HG03442 (cell line): Measurements from ENCODE around the gene TTLL10.

Experiments
- ATAC-seq: cut with Tn5 transposase; IDR thresholded peaks from one replicate; pipeline ENCODE4 v1.9.1; 2021; ENCODE audit warnings: mild to moderate bottlenecking, moderate library complexity; ENCODE audit not compliant: unreplicated experiment

TTLL10 gene

DNA sequence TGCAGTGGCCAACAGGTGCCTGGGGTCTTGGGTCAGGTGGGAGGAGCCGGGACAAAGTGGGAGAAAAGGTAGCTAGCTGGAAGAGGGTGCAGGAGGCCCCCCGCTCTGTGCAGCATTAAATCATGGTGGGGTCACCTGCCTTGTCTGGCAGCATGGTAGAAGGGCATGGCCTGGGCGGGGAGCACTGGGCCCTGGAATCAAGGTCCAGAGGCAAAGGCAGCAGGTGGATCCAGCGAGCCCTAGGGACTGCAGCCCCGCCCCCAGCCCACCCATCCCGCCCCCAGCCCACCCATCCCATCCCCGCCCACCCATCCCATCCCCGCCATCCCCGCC lies 16.7 kb upstream of the TTLL10 start:
- no peak for ATAC-seq

DNA sequence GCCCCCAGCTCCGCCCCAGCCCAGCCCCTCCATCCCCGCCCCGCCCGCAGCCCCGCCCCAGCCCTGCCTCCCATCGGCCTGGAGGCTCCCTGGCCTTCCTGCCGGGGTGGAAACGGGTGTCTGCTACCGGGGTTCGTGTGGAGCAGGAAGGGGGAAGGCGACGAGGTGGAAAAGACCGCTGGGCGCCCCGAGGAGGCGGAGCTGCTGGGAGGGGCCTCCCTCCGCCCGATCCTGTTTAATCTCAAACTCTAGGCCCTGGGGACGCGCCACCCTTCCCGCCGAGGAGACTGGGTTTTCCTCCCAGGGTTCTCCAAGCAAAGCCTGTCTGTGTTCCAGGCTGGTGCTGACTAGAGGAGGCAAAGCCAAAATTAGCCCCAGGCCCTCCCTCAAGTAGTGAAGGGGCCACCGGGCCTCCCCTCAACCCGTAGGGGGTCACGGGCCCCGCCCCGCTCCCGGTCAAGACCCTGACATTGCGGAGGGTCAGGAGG lies 16.2 kb upstream of the TTLL10 start:
- no peak for ATAC-seq

DNA sequence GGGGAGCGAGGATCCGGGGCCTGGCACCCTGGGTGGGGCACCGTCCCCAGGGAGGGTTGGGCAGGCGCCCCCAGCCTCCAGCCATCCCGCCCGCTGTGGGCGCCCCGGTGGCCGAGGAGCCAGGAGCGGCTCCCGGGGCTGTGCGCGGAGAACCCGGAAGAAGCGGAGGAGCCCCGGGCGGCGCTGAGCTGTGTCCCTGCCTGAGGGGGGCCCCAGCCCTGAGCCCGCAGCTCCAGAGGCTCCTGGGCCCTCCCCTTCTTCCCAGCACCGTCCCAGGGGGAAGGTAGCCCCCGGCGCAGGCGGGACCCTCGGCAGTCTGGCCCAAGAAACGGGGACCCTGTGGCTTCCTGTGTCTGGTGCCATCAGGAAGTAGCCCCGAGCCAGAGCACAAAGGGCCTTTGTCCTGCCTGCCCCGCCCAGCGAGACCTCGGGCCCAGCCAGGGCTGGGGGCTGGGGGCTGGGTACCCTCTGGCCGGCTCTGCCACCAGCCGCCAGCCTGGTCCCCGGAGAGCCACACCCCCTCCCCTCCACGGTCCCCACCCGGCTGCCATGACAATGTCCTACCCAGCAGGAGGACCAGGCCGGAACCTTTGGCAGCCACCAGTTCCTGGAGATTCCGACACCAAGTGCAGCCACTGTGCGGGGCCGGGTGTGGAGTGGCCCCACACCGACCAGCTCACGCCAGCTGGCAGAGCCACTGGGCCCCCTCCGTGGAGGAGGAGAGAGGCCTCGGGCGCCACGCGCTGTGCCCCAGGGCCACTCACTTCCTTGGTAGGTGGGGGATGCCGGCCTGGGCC lies 15.6 kb upstream of the TTLL10 start:
- ATAC-seq: no peak

DNA sequence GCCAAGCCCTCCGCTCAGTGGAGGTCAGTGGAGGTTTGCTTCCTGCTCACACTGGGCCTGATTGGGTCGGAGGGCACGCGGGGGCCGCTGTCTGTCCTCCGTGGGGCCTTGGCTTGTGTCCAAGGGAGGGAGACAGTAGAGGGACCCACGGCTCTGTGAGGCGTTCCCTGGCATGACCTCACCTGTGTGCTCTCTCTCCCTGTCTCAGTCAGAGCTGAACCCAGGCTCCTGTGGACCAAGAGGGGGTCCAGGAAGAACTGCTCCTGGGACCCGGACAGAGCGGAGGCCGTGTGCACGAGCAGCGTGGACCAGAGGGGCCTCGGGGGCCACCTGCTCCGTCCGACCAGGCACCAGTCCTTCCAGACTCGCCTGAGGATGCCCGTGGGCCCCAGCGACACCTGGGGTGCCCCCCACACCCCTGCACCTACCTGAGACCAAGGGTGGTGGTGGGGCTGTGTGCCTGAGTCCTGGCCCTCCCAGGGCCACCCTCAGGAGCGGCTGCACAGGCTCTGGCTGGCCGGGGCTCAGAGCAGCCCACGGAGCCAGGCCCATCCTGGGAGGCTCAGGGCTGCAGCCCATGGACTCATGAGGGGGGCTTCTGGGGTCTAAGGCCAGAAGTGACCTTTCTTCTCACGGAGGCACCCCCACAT lies 13.3 kb upstream of the TTLL10 start:
- no peak for ATAC-seq

DNA sequence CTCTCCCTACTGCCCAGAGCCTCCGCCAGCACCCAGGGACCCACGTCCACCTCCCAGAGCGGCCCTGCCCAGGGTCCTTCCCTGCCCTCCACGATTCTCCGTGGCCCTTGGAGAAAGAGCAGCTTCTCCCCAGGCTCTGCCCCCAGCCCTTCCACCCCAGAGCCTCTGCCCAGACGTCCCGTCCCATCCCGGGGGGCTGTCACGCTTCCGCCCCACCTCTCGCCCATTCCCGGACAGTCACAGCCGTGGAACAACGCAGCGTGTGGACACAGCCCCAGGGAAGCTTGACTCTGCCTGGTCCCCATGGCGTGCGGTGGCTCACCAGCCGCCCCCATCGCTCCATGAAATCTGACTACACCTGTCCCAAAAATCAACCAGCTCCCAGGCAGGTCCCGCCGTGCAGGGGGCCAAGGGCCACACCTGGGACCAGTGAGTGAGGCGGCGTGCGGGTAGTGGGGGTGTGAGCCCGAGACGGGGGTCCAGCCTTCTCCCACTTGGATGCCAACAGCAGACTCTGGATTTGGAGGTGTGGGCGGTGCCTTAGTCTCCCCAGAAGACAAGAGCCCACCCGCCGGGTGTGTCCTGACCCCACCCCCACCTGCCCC lies 12.5 kb upstream of the TTLL10 start:
- no peak for ATAC-seq

DNA sequence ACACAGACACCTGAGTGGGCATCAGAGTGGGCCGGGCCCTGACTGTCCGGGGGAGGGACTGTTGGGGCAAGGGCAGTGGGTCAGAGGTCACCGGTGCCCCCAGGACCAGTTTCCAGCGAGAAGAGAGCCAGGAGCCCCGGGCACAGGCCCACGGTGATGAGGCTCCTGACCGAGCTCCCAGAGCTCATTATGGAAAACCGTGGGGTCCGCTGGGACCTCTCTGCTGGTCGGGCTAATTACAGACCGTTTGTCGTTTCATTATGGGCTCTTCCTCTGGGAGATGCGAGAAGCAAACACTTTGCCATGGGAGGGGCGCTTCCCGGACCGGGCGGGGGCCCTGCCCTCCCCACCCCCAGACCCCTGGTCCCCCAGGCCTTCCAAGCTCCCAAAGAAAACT lies 12.0 kb upstream of the TTLL10 start:
- no peak for ATAC-seq

DNA sequence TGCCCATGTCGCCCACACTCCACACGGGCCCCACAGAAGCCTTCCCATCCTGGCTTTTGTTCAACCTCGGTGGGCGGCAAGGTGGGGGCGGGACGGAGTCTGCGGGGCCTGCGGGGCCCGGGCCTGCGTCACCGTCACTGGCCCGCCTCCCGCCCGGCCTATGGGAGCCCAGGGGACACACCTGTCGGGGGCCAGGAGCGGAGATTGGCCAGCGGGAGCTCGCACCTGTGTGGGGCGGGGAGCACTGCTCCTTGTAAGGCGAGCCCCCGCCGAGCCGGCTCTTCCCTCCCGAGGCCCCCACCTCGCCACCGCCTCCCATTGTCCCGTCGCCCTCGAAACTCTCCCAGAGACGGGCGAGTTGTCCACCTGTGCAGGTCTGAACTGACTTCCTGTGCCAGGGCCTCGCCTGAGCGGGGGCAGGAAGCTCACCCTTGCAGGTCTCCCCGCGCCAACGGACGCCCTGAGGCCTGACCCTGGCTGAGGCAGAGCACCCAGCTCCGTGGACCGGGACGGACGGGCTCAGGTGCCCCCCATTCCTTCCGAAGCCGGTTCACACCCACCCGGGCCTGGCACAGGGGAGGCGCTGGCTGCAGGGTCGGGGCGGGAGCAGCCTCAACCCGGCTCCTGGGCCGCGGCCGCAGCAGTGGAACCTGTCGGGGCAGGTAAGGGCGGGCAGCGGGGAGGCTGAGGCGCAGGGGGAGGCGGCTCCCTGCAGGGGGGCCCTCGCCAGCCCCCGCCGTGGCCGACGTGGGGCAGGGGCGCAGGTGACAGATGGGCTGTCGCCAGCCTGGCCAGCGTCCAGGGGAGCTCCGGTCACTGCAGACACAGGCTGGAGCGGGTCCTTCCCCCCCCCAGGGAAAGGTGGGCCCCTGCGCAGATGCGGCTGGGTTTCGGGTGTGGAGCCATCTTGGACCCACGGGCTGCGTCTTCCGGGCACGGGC lies 10.8 kb upstream of the TTLL10 start:
- no peak for ATAC-seq

- ATAC-seq: no peak
Measured at GRCh38 chr1:1163538-1164070, 10.1 kb upstream of the TTLL10 start.

DNA sequence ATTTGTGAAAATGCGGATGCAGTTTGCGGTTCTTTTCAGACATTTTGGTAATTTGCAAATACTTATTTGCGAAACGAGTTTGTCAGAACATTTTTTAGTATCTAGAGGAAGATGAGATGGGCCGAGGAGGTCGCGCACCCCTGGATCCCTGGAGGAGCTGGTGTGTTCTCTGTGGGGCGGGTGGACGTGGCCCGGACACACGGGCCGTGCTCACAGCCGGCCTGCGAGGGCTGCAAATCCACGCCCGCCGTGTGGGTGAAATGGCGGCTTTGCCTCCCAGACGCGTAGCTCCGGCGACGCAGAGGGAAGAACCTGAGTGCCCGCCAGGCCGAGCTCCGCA lies 9.3 kb upstream of the TTLL10 start:
- ATAC-seq: no peak

GRCh38 chr1:1164701-1165451 lies 8.8 kb upstream of the TTLL10 start:
- ATAC-seq: no peak

DNA sequence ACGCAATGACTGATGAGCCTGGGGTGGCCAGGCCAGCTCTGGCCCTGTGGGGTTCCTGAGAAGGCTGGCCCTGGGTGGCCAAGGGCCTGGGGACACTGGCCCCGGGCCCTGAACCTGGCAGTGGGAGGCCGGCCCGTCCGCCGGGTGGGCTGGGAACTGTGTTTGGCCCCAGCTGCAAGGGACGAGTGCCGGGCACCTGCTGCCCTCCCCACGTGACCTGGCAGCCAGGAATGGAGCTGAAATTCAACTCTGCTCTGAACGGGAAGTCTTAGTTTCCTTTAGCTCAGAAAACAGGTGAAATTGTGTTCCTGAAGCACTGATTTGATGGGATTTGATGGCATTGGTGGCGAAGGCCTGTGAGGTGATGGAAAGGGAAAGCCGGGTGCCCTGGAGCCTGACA lies 8.2 kb upstream of the TTLL10 start:
- no peak for ATAC-seq

GRCh38 chr1:1165900-1166421 lies 7.7 kb upstream of the TTLL10 start:
- no peak for ATAC-seq

- no peak for ATAC-seq
Measured at GRCh38 chr1:1166642-1167397, 6.9 kb upstream of the TTLL10 start.

DNA sequence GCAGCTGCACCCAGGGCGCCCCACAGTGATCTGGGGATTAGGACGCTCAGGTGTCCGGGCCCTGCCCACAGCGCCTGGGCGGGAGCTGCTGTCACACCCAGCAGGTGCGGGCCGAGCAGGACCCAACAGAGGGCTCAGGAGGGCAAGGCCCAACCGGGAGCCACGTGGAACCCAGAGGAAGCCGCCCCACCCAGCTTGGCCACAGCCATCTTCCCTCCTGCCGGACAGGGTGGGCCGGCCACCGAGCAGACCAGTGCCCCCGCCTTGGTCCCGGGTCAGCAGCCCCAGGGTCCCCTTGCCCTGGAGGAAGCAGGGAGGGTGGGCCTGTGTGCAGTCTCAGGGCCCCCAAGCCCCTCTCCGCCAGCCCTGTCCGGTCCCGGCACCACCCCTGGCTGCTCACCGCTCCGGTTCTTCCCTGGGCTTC lies 6.3 kb upstream of the TTLL10 start:
- ATAC-seq: no peak

GRCh38 chr1:1167841-1168450 lies 5.7 kb upstream of the TTLL10 start:
- no peak for ATAC-seq

- ATAC-seq: no peak
Measured at GRCh38 chr1:1168451-1169411, 4.9 kb upstream of the TTLL10 start.

DNA sequence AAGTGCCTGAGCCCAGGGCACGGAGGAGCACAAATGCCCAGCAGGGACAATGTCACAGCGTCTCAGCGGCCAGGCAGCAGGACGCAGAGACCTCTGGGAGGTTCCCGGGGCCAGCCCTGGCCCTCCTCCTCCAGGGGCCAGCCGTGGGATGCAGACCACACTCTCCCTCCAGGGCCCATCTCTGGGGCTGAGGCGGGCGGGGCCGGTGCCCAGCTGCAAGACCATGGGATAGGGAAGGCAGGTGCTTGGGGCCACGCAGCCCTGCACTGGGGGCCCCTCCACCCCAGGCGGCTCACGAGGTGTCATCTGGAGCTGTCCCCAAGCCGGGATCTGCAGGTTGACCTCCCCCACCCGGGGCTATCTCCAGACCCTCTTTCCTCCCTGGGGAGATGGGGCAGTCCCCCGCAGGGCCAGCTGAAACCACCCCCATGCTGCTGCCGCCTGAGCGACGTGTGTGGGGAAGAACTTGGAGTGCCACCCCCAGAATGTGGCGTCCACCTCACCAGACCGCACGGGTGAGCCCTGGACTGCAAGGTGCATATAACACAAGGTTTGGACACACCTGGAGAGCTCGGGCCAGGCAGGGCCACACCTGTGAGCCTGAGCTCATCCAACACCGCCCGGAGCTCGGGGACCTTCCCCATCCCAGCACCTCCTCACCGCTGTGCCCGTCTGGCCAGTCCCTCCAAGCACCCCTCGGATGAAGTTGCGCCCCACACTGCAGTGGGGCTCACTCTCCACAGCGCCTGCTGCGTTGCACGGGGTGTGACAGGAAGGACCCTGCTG lies 4.1 kb upstream of the TTLL10 start:
- ATAC-seq: no peak
